Amniotic stem cell (primary cell): Measurements from ENCODE around the gene RGPD4.

Source experiments
- DNase-seq: peaks from one replicate; lab custom pipeline; 2025; lab: John Stamatoyannopoulos, UW

RGPD4 gene

GRCh38 chr2:107931412-107931811 lies 104.7 kb downstream of the RGPD4 start:
- DNase-seq, result no peak

GRCh38 chr2:107932488-107932887 lies 105.8 kb downstream of the RGPD4 start:
- DNase-seq, result peak; percentile 12

- DNase-seq, result peak; percentile 27
Measured at GRCh38 chr2:107932979-107933378, 106.3 kb downstream of the RGPD4 start.

- DNase-seq, result no peak
Measured at GRCh38 chr2:107936433-107937359, 110.0 kb downstream of the RGPD4 start.
